K562 (cell line): ENCODE results near the gene TCP10L. TPM values are rescaled to one million over a fixed set of nuclear protein-coding genes. Genes with fewer than 3 reads are reported as not detected.

Experiments
- ATF7 ChIP-seq: fragments of 450-650 bp; IDR thresholded peaks from 2 replicates; pipeline ENCODE4 v1.7.1; 2014; ENCODE audit warnings: mild to moderate bottlenecking, moderate library complexity
- CREB1 ChIP-seq, 2 experiments: sonication (generic) in 1 of 2; formaldehyde crosslinking in 1 of 2; IDR thresholded peaks; 2 replicates each; pipeline versions ENCODE4 v1.6.1 to v1.8.0; 2012 to 2022; ENCODE audit warnings: inconsistent platforms in 1 of 2, mild to moderate bottlenecking in 1 of 2, missing genetic modification reagents in 1 of 2, moderate library complexity in 1 of 2
- FOXA3 ChIP-seq, 2 experiments: fragments of 450-650 bp in 1 of 2; sonication (generic) in 1 of 2; formaldehyde crosslinking; IDR thresholded peaks in 1 of 2; conservative IDR thresholded peaks in 1 of 2; 2 replicates each; pipeline versions ENCODE4 v1.4.0 to v1.8.0; 2020 to 2022; ENCODE audit warnings: mild to moderate bottlenecking in 2 of 2, missing genetic modification reagents in 1 of 2
- FOXK2 ChIP-seq, 2 experiments: fragments of 450-650 bp; IDR thresholded peaks in 1 of 2; conservative IDR thresholded peaks in 1 of 2; 2 replicates each; pipeline ENCODE4 v1.6.1; 2016; ENCODE audit warnings: low read depth in 2 of 2, mild to moderate bottlenecking in 1 of 2
- L3MBTL2 ChIP-seq: fragments of 450-650 bp; IDR thresholded peaks from 2 replicates; pipeline ENCODE4 v1.6.1; 2016; ENCODE audit warnings: mild to moderate bottlenecking, moderate library complexity
- LCOR ChIP-seq: sonication (generic); formaldehyde crosslinking; IDR thresholded peaks from 2 replicates; pipeline ENCODE4 v1.8.0; 2022; ENCODE audit warnings: mild to moderate bottlenecking, missing genetic modification reagents
- NFYB ChIP-seq: IDR thresholded peaks from 2 replicates; pipeline ENCODE4 v1.6.1; 2011; ENCODE audit warnings: mild to moderate bottlenecking, moderate library complexity; ENCODE audit not compliant: insufficient read length; ENCODE audit errors: extremely low read depth
- PATZ1 ChIP-seq: fragments of 250-450 bp; sonication (Bioruptor Pico); IDR thresholded peaks from 2 replicates; pipeline ENCODE4 v1.5.0; 2020; ENCODE audit warnings: mild to moderate bottlenecking, borderline replicate concordance
- STAG1 ChIP-seq: sonication (generic); formaldehyde crosslinking; IDR thresholded peaks from 2 replicates; pipeline ENCODE4 v1.5.0; 2020; ENCODE audit warnings: missing genetic modification reagents, borderline replicate concordance
- TAF7 ChIP-seq: fragments of 450-650 bp; IDR thresholded peaks from 2 replicates; pipeline ENCODE4 v1.6.1; 2016; ENCODE audit warnings: missing genetic modification characterization, missing compliant biosample characterization
- TBP ChIP-seq: optimal IDR thresholded peaks from 2 replicates; pipeline ENCODE3; 2011; ENCODE audit warnings: low read depth, low read length, improper control_type of control experiment
- TCFL5 ChIP-seq: fragments of 250-450 bp; sonication (Bioruptor Pico); conservative IDR thresholded peaks from 2 replicates; pipeline ENCODE4 v1.6.1; 2021; ENCODE audit warnings: mild to moderate bottlenecking, moderate library complexity, matching md5 sums
- ZKSCAN1 ChIP-seq: fragments of 150-350 bp; IDR thresholded peaks from 2 replicates; pipeline ENCODE4 v1.6.1; 2016; ENCODE audit warnings: low read depth, low read length
- ZNF197 ChIP-seq: fragments of 200-800 bp; sonication (Bioruptor generic); IDR thresholded peaks from 2 replicates; pipeline ENCODE4 v1.6.1; 2016; ENCODE audit warnings: low read depth, missing genetic modification characterization, missing compliant biosample characterization
- polyA plus RNA-seq, 8 experiments: library from polyadenylated mRNA; depleted of rRNA in 4 of 8; stranded (reverse) in 5 of 8; unstranded in 3 of 8; fragments of >200 nt; fragmentation: Nextera tagmentation in 2 of 8; fragmentation: Illumina TruSeq in 1 of 8; extraction: Ambion mirVana in 2 of 8; extraction: Trizol in 1 of 8; gene quantifications; 2 replicates each; pipeline versions ENCODE4 v1.2.1 to v1.2.3, GENCODE V29; 2011 to 2014; ENCODE audit warnings: inconsistent platforms in 1 of 8, missing spikeins in 1 of 8
- total RNA-seq, 7 experiments: library from RNA; depleted of rRNA in 6 of 7; stranded (reverse); fragments of >200 nt in 6 of 7; fragmentation: Illumina TruSeq in 2 of 7; extraction: Trizol in 2 of 7; gene quantifications; 2 replicates each; pipeline versions ENCODE4 v1.2.1 to v1.2.3, GENCODE V29; 2011 to 2021; ENCODE audit warnings: low replicate concordance in 1 of 7
- TF ChIP-seq, protein P1 (sequence below): fragments of 450-650 bp; IDR thresholded peaks from 2 replicates; pipeline ENCODE4 v1.6.1; 2018; ENCODE audit not compliant: partially characterized antibody
- TF ChIP-seq, protein P2 (sequence below): sonication (generic); formaldehyde crosslinking; IDR thresholded peaks from 2 replicates; pipeline ENCODE4 v1.8.0; 2022; ENCODE audit warnings: mild to moderate bottlenecking, missing genetic modification reagents, borderline replicate concordance
- TF ChIP-seq, protein P3 (sequence below): fragments of 450-650 bp; formaldehyde crosslinking; IDR thresholded peaks from 2 replicates; pipeline ENCODE4 v1.4.0; 2022; ENCODE audit warnings: mild to moderate bottlenecking, moderate library complexity

TCP10L gene
- total and polyA plus RNA-seq, 9 of the 15 experiments (the other 6 are each of a cell fraction or from before 2014, with no cell fraction given): 0.34 to 0.91 (median 0.56) TPM; not detected in 2

GRCh38 chr21:32569261-32570230 lies 15.8 kb downstream of the TCP10L start (continued):
- TF ChIP-seq, protein P1, sequence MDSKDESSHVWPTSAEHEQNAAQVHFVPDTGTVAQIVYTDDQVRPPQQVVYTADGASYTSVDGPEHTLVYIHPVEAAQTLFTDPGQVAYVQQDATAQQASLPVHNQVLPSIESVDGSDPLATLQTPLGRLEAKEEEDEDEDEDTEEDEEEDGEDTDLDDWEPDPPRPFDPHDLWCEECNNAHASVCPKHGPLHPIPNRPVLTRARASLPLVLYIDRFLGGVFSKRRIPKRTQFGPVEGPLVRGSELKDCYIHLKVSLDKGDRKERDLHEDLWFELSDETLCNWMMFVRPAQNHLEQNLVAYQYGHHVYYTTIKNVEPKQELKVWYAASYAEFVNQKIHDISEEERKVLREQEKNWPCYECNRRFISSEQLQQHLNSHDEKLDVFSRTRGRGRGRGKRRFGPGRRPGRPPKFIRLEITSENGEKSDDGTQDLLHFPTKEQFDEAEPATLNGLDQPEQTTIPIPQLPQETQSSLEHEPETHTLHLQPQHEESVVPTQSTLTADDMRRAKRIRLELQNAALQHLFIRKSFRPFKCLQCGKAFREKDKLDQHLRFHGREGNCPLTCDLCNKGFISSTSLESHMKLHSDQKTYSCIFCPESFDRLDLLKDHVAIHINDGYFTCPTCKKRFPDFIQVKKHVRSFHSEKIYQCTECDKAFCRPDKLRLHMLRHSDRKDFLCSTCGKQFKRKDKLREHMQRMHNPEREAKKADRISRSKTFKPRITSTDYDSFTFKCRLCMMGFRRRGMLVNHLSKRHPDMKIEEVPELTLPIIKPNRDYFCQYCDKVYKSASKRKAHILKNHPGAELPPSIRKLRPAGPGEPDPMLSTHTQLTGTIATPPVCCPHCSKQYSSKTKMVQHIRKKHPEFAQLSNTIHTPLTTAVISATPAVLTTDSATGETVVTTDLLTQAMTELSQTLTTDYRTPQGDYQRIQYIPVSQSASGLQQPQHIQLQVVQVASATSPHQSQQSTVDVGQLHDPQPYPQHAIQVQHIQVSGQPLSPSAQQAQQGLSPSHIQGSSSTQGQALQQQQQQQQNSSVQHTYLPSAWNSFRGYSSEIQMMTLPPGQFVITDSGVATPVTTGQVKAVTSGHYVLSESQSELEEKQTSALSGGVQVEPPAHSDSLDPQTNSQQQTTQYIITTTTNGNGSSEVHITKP: peak; percentile 22
- TF ChIP-seq CREB1 (IDR thresholded peaks at IDR 0.05): no peak
- 0 out of 2 replicates have a peak, but pooled peaks have one; percentile 19 for TF ChIP-seq CREB1 (CRISPR knock-in tag; IDR thresholded peaks at IDR 0.05)
- TF ChIP-seq ATF7: peak; percentile 66; the same call in 1 of the 2 replicates
- TF ChIP-seq ZKSCAN1: no peak
- no peak for TF ChIP-seq PATZ1
- TF ChIP-seq, protein P2, sequence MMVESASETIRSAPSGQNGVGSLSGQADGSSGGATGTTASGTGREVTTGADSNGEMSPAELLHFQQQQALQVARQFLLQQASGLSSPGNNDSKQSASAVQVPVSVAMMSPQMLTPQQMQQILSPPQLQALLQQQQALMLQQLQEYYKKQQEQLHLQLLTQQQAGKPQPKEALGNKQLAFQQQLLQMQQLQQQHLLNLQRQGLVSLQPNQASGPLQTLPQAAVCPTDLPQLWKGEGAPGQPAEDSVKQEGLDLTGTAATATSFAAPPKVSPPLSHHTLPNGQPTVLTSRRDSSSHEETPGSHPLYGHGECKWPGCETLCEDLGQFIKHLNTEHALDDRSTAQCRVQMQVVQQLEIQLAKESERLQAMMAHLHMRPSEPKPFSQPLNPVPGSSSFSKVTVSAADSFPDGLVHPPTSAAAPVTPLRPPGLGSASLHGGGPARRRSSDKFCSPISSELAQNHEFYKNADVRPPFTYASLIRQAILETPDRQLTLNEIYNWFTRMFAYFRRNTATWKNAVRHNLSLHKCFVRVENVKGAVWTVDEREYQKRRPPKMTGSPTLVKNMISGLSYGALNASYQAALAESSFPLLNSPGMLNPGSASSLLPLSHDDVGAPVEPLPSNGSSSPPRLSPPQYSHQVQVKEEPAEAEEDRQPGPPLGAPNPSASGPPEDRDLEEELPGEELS (CRISPR knock-in tag): no peak
- peak; percentile 36; the same call in 1 of the 2 replicates for TF ChIP-seq LCOR (CRISPR knock-in tag)
- TF ChIP-seq ZNF197 (CRISPR knock-in tag): 0 out of 2 replicates have a peak, but pooled peaks have one; percentile 43
- TF ChIP-seq L3MBTL2: peak; percentile 92
- TF ChIP-seq TBP: no peak
- TF ChIP-seq, protein P3, sequence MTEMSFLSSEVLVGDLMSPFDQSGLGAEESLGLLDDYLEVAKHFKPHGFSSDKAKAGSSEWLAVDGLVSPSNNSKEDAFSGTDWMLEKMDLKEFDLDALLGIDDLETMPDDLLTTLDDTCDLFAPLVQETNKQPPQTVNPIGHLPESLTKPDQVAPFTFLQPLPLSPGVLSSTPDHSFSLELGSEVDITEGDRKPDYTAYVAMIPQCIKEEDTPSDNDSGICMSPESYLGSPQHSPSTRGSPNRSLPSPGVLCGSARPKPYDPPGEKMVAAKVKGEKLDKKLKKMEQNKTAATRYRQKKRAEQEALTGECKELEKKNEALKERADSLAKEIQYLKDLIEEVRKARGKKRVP (CRISPR knock-in tag): no peak
- peak in 1 of 2 experiments; percentile 53; a peak in 2 of 4 replicates for TF ChIP-seq FOXA3 (CRISPR knock-in tag; conservative IDR thresholded peaks at IDR 0.05 in 1 of 2, IDR thresholded peaks at IDR 0.05 in 1 of 2)
- TF ChIP-seq STAG1: no peak
- TF ChIP-seq TCFL5 (CRISPR knock-in tag): no peak
- TF ChIP-seq TAF7 (tag): no peak
- TF ChIP-seq NFYB: no peak
- TF ChIP-seq FOXK2 (conservative IDR thresholded peaks at IDR 0.05 in 1 of 2, IDR thresholded peaks at IDR 0.05 in 1 of 2; ENCODE audit: low read depth in 2 of 2): peak; percentile 83 to 85
